ENCODE measurements around the gene NT5DC4. TPM values are rescaled to one million over a fixed set of nuclear protein-coding genes. Genes with fewer than 3 reads are reported as not detected.

The NT5DC4 gene
- total and polyA plus RNA-seq, 2 experiments from 2014 or later: 0.79 to 2.7 TPM

GRCh38 chr2:112758711-112759110 lies 37.9 kb downstream of the NT5DC4 start:
- Histone ChIP-seq H3K9me3 (ENCODE audit: low read depth) (no peaks in the 10 kb centered on the region), H3K4me2 (no peak overlapping the region), H3K27me3 (no peaks in the 10 kb centered on the region), H3K9me2 (replicated peaks; ENCODE audit: insufficient read depth) (no peaks in the 10 kb centered on the region), H3K36me3 (replicated peaks; ENCODE audit: insufficient read depth, low read depth) (no peaks in the 10 kb centered on the region), H3K4me1 (ENCODE audit: insufficient read depth) (peaks cover 14% of the 10 kb centered on the region), H3K27ac (no peak overlapping the region), H3K79me2 (peaks cover 16% of the 10 kb centered on the region), H3K4me3 (no peak overlapping the region), H4K20me1 (ENCODE audit: insufficient read depth, poor library complexity, severe bottlenecking) (no peaks in the 10 kb centered on the region), H2AFZ (no peak overlapping the region)
- WGBS (ENCODE audit: low lambda C conversion rate, missing lambda C conversion rate): 87% methylated on average over 2 of the region's 2 CpGs
- DNase-seq (ENCODE audit: low spot score): no peak
- TF ChIP-seq EZH2phosphoT487 (IDR thresholded peaks at IDR 0.05; ENCODE audit: low read depth, severe bottlenecking, unreplicated experiment) (no peak), CTCF (IDR thresholded peaks at IDR 0.05; ENCODE audit: poor library complexity) (no peak)

- no peak for DNase-seq (ENCODE audit: low spot score)
- TF ChIP-seq EZH2phosphoT487 (IDR thresholded peaks at IDR 0.05; ENCODE audit: low read depth, severe bottlenecking, unreplicated experiment) (no peak), EZH2 (IDR thresholded peaks at IDR 0.05; ENCODE audit: borderline replicate concordance) (no peak), CTCF (IDR thresholded peaks at IDR 0.05; ENCODE audit: poor library complexity) (no peak)
- no peak overlapping the region for H3K27ac ChIP-seq
- no peaks in the 10 kb centered on the region for H3K9me3 ChIP-seq (ENCODE audit: low read depth)
- H2AFZ ChIP-seq: no peak overlapping the region
- no peaks in the 10 kb centered on the region for H3K36me3 ChIP-seq (replicated peaks; ENCODE audit: insufficient read depth, low read depth)
- H3K4me3 ChIP-seq: no peak overlapping the region
- no peaks in the 10 kb centered on the region for H3K9me2 ChIP-seq (replicated peaks; ENCODE audit: insufficient read depth)
- no peaks in the 10 kb centered on the region for H4K20me1 ChIP-seq (ENCODE audit: insufficient read depth, poor library complexity, severe bottlenecking)
- H3K4me1 ChIP-seq (ENCODE audit: insufficient read depth): peaks cover 11% of the 10 kb centered on the region
- H3K79me2 ChIP-seq: peaks cover 17% of the 10 kb centered on the region
- no peak overlapping the region for H3K4me2 ChIP-seq
- no peaks in the 10 kb centered on the region for H3K27me3 ChIP-seq
- WGBS (ENCODE audit: low lambda C conversion rate, missing lambda C conversion rate): 81% methylated on average over 1 of the region's 1 CpG
These were observed 39.3 kb downstream of the NT5DC4 start for GRCh38 chr2:112760149-112760548.

- Histone ChIP-seq H3K27me3 (no peaks in the 10 kb centered on the region), H3K36me3 (replicated peaks; ENCODE audit: insufficient read depth, low read depth) (no peaks in the 10 kb centered on the region), H3K79me2 (peaks cover 17% of the 10 kb centered on the region), H3K4me3 (no peak overlapping the region), H3K27ac (peak overlapping the region; percentile 24), H4K20me1 (ENCODE audit: insufficient read depth, poor library complexity, severe bottlenecking) (no peaks in the 10 kb centered on the region), H3K4me1 (ENCODE audit: insufficient read depth) (no peaks in the 10 kb centered on the region), H3K9me3 (ENCODE audit: low read depth) (no peaks in the 10 kb centered on the region), H2AFZ (no peak overlapping the region), H3K4me2 (peak overlapping the region; percentile 90), H3K9me2 (replicated peaks; ENCODE audit: insufficient read depth) (no peaks in the 10 kb centered on the region)
- 83% methylated on average over 4 of the region's 4 CpGs for WGBS (ENCODE audit: low lambda C conversion rate, missing lambda C conversion rate)
- TF ChIP-seq EZH2 (IDR thresholded peaks at IDR 0.05; ENCODE audit: borderline replicate concordance) (no peak), CTCF (IDR thresholded peaks at IDR 0.05; ENCODE audit: poor library complexity) (no peak), EZH2phosphoT487 (IDR thresholded peaks at IDR 0.05; ENCODE audit: low read depth, severe bottlenecking, unreplicated experiment) (no peak)
- DNase-seq (ENCODE audit: low spot score): no peak
These were observed 41.5 kb downstream of the NT5DC4 start for GRCh38 chr2:112762276-112762675.
